Measurements from ENCODE around the gene EXOC4.

The EXOC4 gene

GRCh38 chr7:133298080-133298479 is 45.2 kb downstream of the EXOC4 start:
- Histone ChIP-seq H3K36me3 (ENCODE audit: control insufficient read depth in 4 of 4, insufficient read depth in 4 of 4, low read length in 3 of 4) (peaks cover 0 to 8% (median 2%) of the 10 kb centered on the region in 4 experiments), H3K27me3 (replicated peaks in 2 of 5; ENCODE audit: control insufficient read depth in 4 of 5, insufficient read depth in 5 of 5, low read length in 4 of 5) (no peaks in the 10 kb centered on the region), H3K4me1 (ENCODE audit: control extremely low read depth in 1 of 4, control insufficient read depth in 4 of 4, insufficient read depth in 4 of 4, low read length in 3 of 4) (no peaks in the 10 kb centered on the region), H3K4me3 (ENCODE audit: control insufficient read depth in 1 of 7, extremely low read depth in 1 of 7, insufficient read depth in 4 of 7, low read depth in 2 of 7, low read length in 6 of 7) (no peak overlapping the region), H3K9me3 (ENCODE audit: control extremely low read depth in 1 of 5, control insufficient read depth in 4 of 5, insufficient read depth in 2 of 5, low read depth in 1 of 5, low read length in 4 of 5) (no peaks in the 10 kb centered on the region), H3K27ac (ENCODE audit: insufficient read depth in 1 of 2, low read depth in 1 of 2, low read length in 2 of 2, poor library complexity in 1 of 2, severe bottlenecking in 2 of 2) (no peak overlapping the region)
- DNase-seq, result no peak
- 100% methylated on average over 3 of the region's 5 CpGs for WGBS (ENCODE audit: insufficient coverage)
- POLR2A ChIA-PET, result no interaction called here
- CTCF ChIA-PET, result no interaction called here

DNA sequence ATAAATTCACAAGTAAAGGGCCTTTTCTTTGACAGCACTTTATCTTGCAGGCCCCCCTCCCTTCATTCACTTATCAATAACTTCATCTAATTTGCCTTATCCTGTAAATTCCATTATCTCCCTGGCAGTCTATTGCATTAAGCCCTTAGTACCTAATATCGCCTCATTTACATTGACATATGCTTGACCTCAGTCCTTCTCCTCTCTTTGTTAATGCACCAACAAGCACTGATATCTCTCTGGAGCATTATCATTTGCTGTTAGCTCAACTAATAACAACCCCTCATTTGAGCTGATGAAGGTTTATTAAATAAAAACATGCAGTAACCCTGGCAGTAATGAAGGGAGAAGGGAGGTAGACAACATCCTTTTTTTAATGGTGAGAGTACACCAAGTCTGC is 46.8 kb downstream of the EXOC4 start:
- POLR2A ChIA-PET, result no interaction called here
- Histone ChIP-seq H3K27me3 (replicated peaks in 2 of 5; ENCODE audit: control insufficient read depth in 4 of 5, insufficient read depth in 5 of 5, low read length in 4 of 5) (no peaks in the 10 kb centered on the region), H3K9me3 (ENCODE audit: control extremely low read depth in 1 of 5, control insufficient read depth in 4 of 5, insufficient read depth in 2 of 5, low read depth in 1 of 5, low read length in 4 of 5) (no peaks in the 10 kb centered on the region), H3K27ac (ENCODE audit: insufficient read depth in 1 of 2, low read depth in 1 of 2, low read length in 2 of 2, poor library complexity in 1 of 2, severe bottlenecking in 2 of 2) (no peak overlapping the region), H3K4me3 (ENCODE audit: control insufficient read depth in 1 of 7, extremely low read depth in 1 of 7, insufficient read depth in 4 of 7, low read depth in 2 of 7, low read length in 6 of 7) (no peak overlapping the region), H3K4me1 (ENCODE audit: control extremely low read depth in 1 of 4, control insufficient read depth in 4 of 4, insufficient read depth in 4 of 4, low read length in 3 of 4) (no peaks in the 10 kb centered on the region), H3K36me3 (ENCODE audit: control insufficient read depth in 4 of 4, insufficient read depth in 4 of 4, low read length in 3 of 4) (peaks cover 0 to 3% (median 0%) of the 10 kb centered on the region in 4 experiments)
- CTCF ChIA-PET, result no interaction called here
- WGBS (ENCODE audit: insufficient coverage), result 85% methylated on average over 1 of the region's 1 CpG
- DNase-seq, result no peak

GRCh38 chr7:133300088-133300487 is 47.2 kb downstream of the EXOC4 start:
- Histone ChIP-seq H3K4me1 (ENCODE audit: control extremely low read depth in 1 of 4, control insufficient read depth in 4 of 4, insufficient read depth in 4 of 4, low read length in 3 of 4) (no peaks in the 10 kb centered on the region), H3K36me3 (ENCODE audit: control insufficient read depth in 4 of 4, insufficient read depth in 4 of 4, low read length in 3 of 4) (peaks cover 0 to 3% (median 2%) of the 10 kb centered on the region in 4 experiments), H3K9me3 (ENCODE audit: control extremely low read depth in 1 of 5, control insufficient read depth in 4 of 5, insufficient read depth in 2 of 5, low read depth in 1 of 5, low read length in 4 of 5) (no peaks in the 10 kb centered on the region), H3K27me3 (replicated peaks in 2 of 5; ENCODE audit: control insufficient read depth in 4 of 5, insufficient read depth in 5 of 5, low read length in 4 of 5) (no peaks in the 10 kb centered on the region), H3K4me3 (ENCODE audit: control insufficient read depth in 1 of 7, extremely low read depth in 1 of 7, insufficient read depth in 4 of 7, low read depth in 2 of 7, low read length in 6 of 7) (no peak overlapping the region), H3K27ac (ENCODE audit: insufficient read depth in 1 of 2, low read depth in 1 of 2, low read length in 2 of 2, poor library complexity in 1 of 2, severe bottlenecking in 2 of 2) (no peak overlapping the region)
- DNase-seq, result no peak
- CTCF ChIA-PET, result no interaction called here
- POLR2A ChIA-PET, result no interaction called here
- 86% methylated on average over 1 of the region's 2 CpGs for WGBS (ENCODE audit: insufficient coverage)

DNA sequence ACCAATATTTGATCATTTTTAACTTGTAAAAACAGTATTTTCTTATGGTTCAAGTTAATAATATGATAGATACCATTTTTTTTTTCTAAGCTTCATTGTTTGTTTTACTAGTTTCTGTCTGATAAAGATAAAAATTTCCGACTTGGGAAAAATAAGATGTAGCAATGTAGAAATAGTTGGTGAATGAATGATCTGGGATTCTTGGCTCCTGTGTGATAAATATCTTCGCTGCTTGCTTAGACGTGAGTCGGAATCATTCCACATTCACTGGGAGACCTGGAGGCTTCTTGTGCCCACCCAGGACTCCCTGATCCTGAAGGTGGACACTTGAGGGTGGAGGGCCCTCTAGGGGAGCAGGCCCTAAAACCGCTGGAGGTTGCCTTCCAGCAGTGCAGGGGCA is 47.9 kb downstream of the EXOC4 start:
- DNase-seq, result no peak
- Histone ChIP-seq H3K27me3 (replicated peaks in 2 of 5; ENCODE audit: control insufficient read depth in 4 of 5, insufficient read depth in 5 of 5, low read length in 4 of 5) (no peaks in the 10 kb centered on the region), H3K4me1 (ENCODE audit: control extremely low read depth in 1 of 4, control insufficient read depth in 4 of 4, insufficient read depth in 4 of 4, low read length in 3 of 4) (no peaks in the 10 kb centered on the region), H3K36me3 (ENCODE audit: control insufficient read depth in 4 of 4, insufficient read depth in 4 of 4, low read length in 3 of 4) (peaks cover 1 to 7% (median 4%) of the 10 kb centered on the region in 4 experiments), H3K4me3 (ENCODE audit: control insufficient read depth in 1 of 7, extremely low read depth in 1 of 7, insufficient read depth in 4 of 7, low read depth in 2 of 7, low read length in 6 of 7) (no peak overlapping the region), H3K27ac (ENCODE audit: insufficient read depth in 1 of 2, low read depth in 1 of 2, low read length in 2 of 2, poor library complexity in 1 of 2, severe bottlenecking in 2 of 2) (no peak overlapping the region), H3K9me3 (ENCODE audit: control extremely low read depth in 1 of 5, control insufficient read depth in 4 of 5, insufficient read depth in 2 of 5, low read depth in 1 of 5, low read length in 4 of 5) (no peaks in the 10 kb centered on the region)
- POLR2A ChIA-PET, result no interaction called here
- WGBS (ENCODE audit: insufficient coverage), result 100% methylated on average over 4 of the region's 5 CpGs
- CTCF ChIA-PET, result no interaction called here

- no peaks in the 10 kb centered on the region for H3K4me1 ChIP-seq (ENCODE audit: control extremely low read depth in 1 of 4, control insufficient read depth in 4 of 4, insufficient read depth in 4 of 4, low read length in 3 of 4)
- DNase-seq, result no peak
- no peaks in the 10 kb centered on the region for H3K27me3 ChIP-seq (replicated peaks in 2 of 5; ENCODE audit: control insufficient read depth in 4 of 5, insufficient read depth in 5 of 5, low read length in 4 of 5)
- ChIA-PET POLR2A (no interaction called here), CTCF (no interaction called here)
- no peaks in the 10 kb centered on the region for H3K9me3 ChIP-seq (ENCODE audit: control extremely low read depth in 1 of 5, control insufficient read depth in 4 of 5, insufficient read depth in 2 of 5, low read depth in 1 of 5, low read length in 4 of 5)
- no peak overlapping the region for H3K27ac ChIP-seq (ENCODE audit: insufficient read depth in 1 of 2, low read depth in 1 of 2, low read length in 2 of 2, poor library complexity in 1 of 2, severe bottlenecking in 2 of 2)
- 100% methylated on average over 1 of the region's 2 CpGs for WGBS (ENCODE audit: insufficient coverage)
- no peak overlapping the region for H3K4me3 ChIP-seq (ENCODE audit: control insufficient read depth in 1 of 7, extremely low read depth in 1 of 7, insufficient read depth in 4 of 7, low read depth in 2 of 7, low read length in 6 of 7)
- H3K36me3 ChIP-seq (ENCODE audit: control insufficient read depth in 4 of 4, insufficient read depth in 4 of 4, low read length in 3 of 4), result peaks cover 3 to 14% (median 7%) of the 10 kb centered on the region in 4 experiments
Measured at GRCh38 chr7:133301444-133301843, 48.6 kb downstream of the EXOC4 start.

DNA sequence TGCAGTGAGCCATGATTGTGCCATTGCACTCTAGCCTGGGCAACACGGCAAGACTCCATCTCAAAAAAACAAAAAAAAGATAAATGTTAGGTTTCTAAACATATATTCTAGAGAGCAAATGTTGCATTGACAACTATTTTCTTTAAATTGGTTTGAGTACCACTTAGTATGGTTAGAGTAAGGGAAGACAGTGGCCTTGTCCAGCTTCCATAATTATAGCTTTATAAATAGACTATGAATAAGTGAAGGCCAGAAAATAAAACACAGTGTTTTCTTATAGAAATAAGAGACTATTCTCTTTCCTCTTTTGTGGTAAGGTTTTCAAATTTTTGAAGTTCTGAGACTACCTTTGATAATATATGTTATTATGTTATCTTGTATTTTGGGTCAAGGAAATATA is 50.5 kb downstream of the EXOC4 start:
- WGBS (ENCODE audit: insufficient coverage), result no CpG with 5 or more reads among the region's 1 CpG

GRCh38 chr7:133303931-133304330 is 51.1 kb downstream of the EXOC4 start:
- ChIA-PET POLR2A (no interaction called here), CTCF (interaction anchor here (0.9 to 1.1 kb wide), 2 partner anchors 8 to 46 kb away, joined by 3 read pairs; no protein-coding TSS in a partner anchor)
- WGBS (ENCODE audit: insufficient coverage), result 100% methylated on average over 1 of the region's 2 CpGs
- Histone ChIP-seq H3K4me1 (ENCODE audit: control extremely low read depth in 1 of 4, control insufficient read depth in 4 of 4, insufficient read depth in 4 of 4, low read length in 3 of 4) (no peaks in the 10 kb centered on the region), H3K27me3 (replicated peaks in 2 of 5; ENCODE audit: control insufficient read depth in 4 of 5, insufficient read depth in 5 of 5, low read length in 4 of 5) (no peaks in the 10 kb centered on the region), H3K27ac (ENCODE audit: insufficient read depth in 1 of 2, low read depth in 1 of 2, low read length in 2 of 2, poor library complexity in 1 of 2, severe bottlenecking in 2 of 2) (no peak overlapping the region), H3K36me3 (ENCODE audit: control insufficient read depth in 4 of 4, insufficient read depth in 4 of 4, low read length in 3 of 4) (peaks cover 10 to 37% (median 21%) of the 10 kb centered on the region in 4 experiments), H3K9me3 (ENCODE audit: control extremely low read depth in 1 of 5, control insufficient read depth in 4 of 5, insufficient read depth in 2 of 5, low read depth in 1 of 5, low read length in 4 of 5) (no peaks in the 10 kb centered on the region), H3K4me3 (ENCODE audit: control insufficient read depth in 1 of 7, extremely low read depth in 1 of 7, insufficient read depth in 4 of 7, low read depth in 2 of 7, low read length in 6 of 7) (no peak overlapping the region)
- no peak for DNase-seq

More for the DNA sequence above, 50.5 kb downstream of the EXOC4 start:
- H3K36me3 ChIP-seq (ENCODE audit: control insufficient read depth in 4 of 4, insufficient read depth in 4 of 4, low read length in 3 of 4), result peaks cover 10 to 33% (median 19%) of the 10 kb centered on the region in 4 experiments
- POLR2A ChIA-PET, result no interaction called here
- DNase-seq, result no peak
- no peaks in the 10 kb centered on the region for H3K9me3 ChIP-seq (ENCODE audit: control extremely low read depth in 1 of 5, control insufficient read depth in 4 of 5, insufficient read depth in 2 of 5, low read depth in 1 of 5, low read length in 4 of 5)
- no peaks in the 10 kb centered on the region for H3K27me3 ChIP-seq (replicated peaks in 2 of 5; ENCODE audit: control insufficient read depth in 4 of 5, insufficient read depth in 5 of 5, low read length in 4 of 5)
- H3K4me3 ChIP-seq (ENCODE audit: control insufficient read depth in 1 of 7, extremely low read depth in 1 of 7, insufficient read depth in 4 of 7, low read depth in 2 of 7, low read length in 6 of 7), result no peak overlapping the region
- CTCF ChIA-PET, result no interaction called here
- H3K4me1 ChIP-seq (ENCODE audit: control extremely low read depth in 1 of 4, control insufficient read depth in 4 of 4, insufficient read depth in 4 of 4, low read length in 3 of 4), result no peaks in the 10 kb centered on the region
- H3K27ac ChIP-seq (ENCODE audit: insufficient read depth in 1 of 2, low read depth in 1 of 2, low read length in 2 of 2, poor library complexity in 1 of 2, severe bottlenecking in 2 of 2), result no peak overlapping the region
